PC-3 (cell line): Measurements from ENCODE around the gene ADARB2.

Experiments used
- EZH2 ChIP-seq: fragments of 300-600 bp; sonication (generic); IDR thresholded peaks from one replicate; pipeline ENCODE4 v1.6.1; 2017; ENCODE audit warnings: antibody characterized with exemption, mild to moderate bottlenecking, low read length; ENCODE audit not compliant: unreplicated experiment
- EZH2phosphoT487 ChIP-seq: fragments of 300-600 bp; sonication (generic); IDR thresholded peaks from 2 replicates; pipeline ENCODE4 v1.6.1; 2018; ENCODE audit warnings: mild to moderate bottlenecking, antibody characterized with exemption, low read length, borderline replicate concordance
- TF ChIP-seq, protein P1 (sequence below): fragments of 300-600 bp; sonication (generic); conservative IDR thresholded peaks from 2 replicates; pipeline ENCODE4 v1.5.1; 2017; ENCODE audit warnings: antibody characterized with exemption, low read depth, mild to moderate bottlenecking, low read length

DNA sequence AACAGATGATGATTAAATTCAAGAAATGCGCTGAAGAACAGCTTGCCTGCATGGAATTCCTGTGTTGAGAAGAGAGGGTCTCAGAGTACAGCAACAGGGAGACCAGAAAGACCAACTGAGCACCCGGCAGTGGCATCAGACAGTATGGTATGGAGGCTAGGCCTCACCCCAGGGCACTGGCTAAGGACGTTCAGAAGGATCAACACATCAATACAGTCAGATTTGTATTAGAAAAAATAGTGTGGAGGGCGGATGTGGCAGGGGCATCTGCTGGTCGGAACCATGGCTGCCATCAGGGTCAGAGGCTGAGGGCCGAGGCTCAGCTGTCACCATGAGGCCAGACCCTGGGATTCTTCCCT, 142.1 kb downstream of the ADARB2 start:
- TF ChIP-seq, protein P1, sequence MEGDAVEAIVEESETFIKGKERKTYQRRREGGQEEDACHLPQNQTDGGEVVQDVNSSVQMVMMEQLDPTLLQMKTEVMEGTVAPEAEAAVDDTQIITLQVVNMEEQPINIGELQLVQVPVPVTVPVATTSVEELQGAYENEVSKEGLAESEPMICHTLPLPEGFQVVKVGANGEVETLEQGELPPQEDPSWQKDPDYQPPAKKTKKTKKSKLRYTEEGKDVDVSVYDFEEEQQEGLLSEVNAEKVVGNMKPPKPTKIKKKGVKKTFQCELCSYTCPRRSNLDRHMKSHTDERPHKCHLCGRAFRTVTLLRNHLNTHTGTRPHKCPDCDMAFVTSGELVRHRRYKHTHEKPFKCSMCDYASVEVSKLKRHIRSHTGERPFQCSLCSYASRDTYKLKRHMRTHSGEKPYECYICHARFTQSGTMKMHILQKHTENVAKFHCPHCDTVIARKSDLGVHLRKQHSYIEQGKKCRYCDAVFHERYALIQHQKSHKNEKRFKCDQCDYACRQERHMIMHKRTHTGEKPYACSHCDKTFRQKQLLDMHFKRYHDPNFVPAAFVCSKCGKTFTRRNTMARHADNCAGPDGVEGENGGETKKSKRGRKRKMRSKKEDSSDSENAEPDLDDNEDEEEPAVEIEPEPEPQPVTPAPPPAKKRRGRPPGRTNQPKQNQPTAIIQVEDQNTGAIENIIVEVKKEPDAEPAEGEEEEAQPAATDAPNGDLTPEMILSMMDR = no peak
- TF ChIP-seq EZH2 (no peak), EZH2phosphoT487 (no peak)
